OCI-LY1 (cell line): ENCODE results near the gene EHBP1L1.

Experiments
- H2AFZ ChIP-seq: fragments of 200-600 bp; sonication (generic), shearing (Covaris generic); 2 replicates; pipeline ENCODE4 v1.6.0; 2014; ENCODE audit warnings: antibody characterized with exemption, mild to moderate bottlenecking, low read length
- H3F3A ChIP-seq: fragments of 200-600 bp; sonication (generic), shearing (Covaris generic); 2 replicates; pipeline ENCODE4 v1.6.0; 2014; ENCODE audit warnings: mild to moderate bottlenecking, antibody characterized with exemption, low read length, moderate library complexity; ENCODE audit not compliant: insufficient read depth
- H3K27ac ChIP-seq: fragments of 200-600 bp; sonication (generic); 2 replicates; pipeline ENCODE4 v1.5.1; 2014; ENCODE audit warnings: low read length, mixed run types, mild to moderate bottlenecking, low read depth; ENCODE audit not compliant: poor library complexity, severe bottlenecking
- H3K27me3 ChIP-seq: fragments of 200-600 bp; sonication (generic); 2 replicates; pipeline ENCODE4 v1.6.0; 2014; ENCODE audit warnings: antibody characterized with exemption, mild to moderate bottlenecking, low read length, moderate library complexity; ENCODE audit not compliant: insufficient read depth
- H3K36me3 ChIP-seq: fragments of 200-600 bp; sonication (generic); 2 replicates; pipeline ENCODE4 v1.6.1; 2014; ENCODE audit warnings: mild to moderate bottlenecking, antibody characterized with exemption, low read length, moderate library complexity, mixed read lengths; ENCODE audit not compliant: insufficient read depth
- H3K4me1 ChIP-seq: fragments of 200-600 bp; sonication (generic); 2 replicates; pipeline ENCODE4 v1.5.1; 2014; ENCODE audit warnings: mild to moderate bottlenecking, low read length, moderate library complexity; ENCODE audit not compliant: insufficient read depth, severe bottlenecking
- H3K4me2 ChIP-seq: fragments of 200-600 bp; sonication (generic), shearing (Covaris generic); 2 replicates; pipeline ENCODE4 v1.6.1; 2014; ENCODE audit warnings: low read length
- H3K4me3 ChIP-seq: fragments of 200-600 bp; sonication (generic); 2 replicates; pipeline ENCODE4 v1.5.1; 2014; ENCODE audit warnings: low read length, low read depth, mild to moderate bottlenecking, mixed read lengths; ENCODE audit not compliant: poor library complexity, severe bottlenecking
- H3K79me2 ChIP-seq: fragments of 200-600 bp; shearing (Covaris generic); 2 replicates; pipeline ENCODE4 v1.6.1; 2016; ENCODE audit warnings: mixed run types, low read length, mixed read lengths; ENCODE audit not compliant: insufficient read depth
- H3K9ac ChIP-seq: fragments of 200-600 bp; sonication (generic), shearing (Covaris generic); 2 replicates; pipeline ENCODE4 v1.6.1; 2014; ENCODE audit warnings: mild to moderate bottlenecking, low read length, mixed read lengths
- H3K9me2 ChIP-seq: fragments of 200-600 bp; sonication (generic), shearing (Covaris generic); 2 replicates; pipeline ENCODE4 v1.6.1; 2014; ENCODE audit warnings: low read depth, mild to moderate bottlenecking, low read length, mixed read lengths
- H3K9me3 ChIP-seq: fragments of 200-600 bp; shearing (Covaris generic); 2 replicates; pipeline ENCODE4 v1.6.1; 2014; ENCODE audit warnings: low read length, mixed read lengths
- H4K20me1 ChIP-seq: fragments of 200-600 bp; sonication (generic), shearing (Covaris generic); 2 replicates; pipeline ENCODE4 v1.6.0; 2016; ENCODE audit warnings: mild to moderate bottlenecking, low read length; ENCODE audit not compliant: insufficient read depth
- CTCF ChIP-seq: fragments of 200-600 bp; sonication (generic), shearing (Covaris generic); IDR thresholded peaks from 2 replicates; pipeline ENCODE4 v1.5.1; 2017; ENCODE audit warnings: mild to moderate bottlenecking, antibody characterized with exemption, low read length, moderate library complexity, mixed read lengths
- EZH2 ChIP-seq: fragments of 200-600 bp; sonication (generic), shearing (Covaris generic); IDR thresholded peaks from 2 replicates; pipeline ENCODE4 v1.8.0; 2017; ENCODE audit warnings: borderline replicate concordance, mixed run types, mild to moderate bottlenecking, antibody characterized with exemption, low read length, moderate library complexity, mixed read lengths

The EHBP1L1 gene

GRCh38 chr11:65554842-65555430, 20.9 kb upstream of the EHBP1L1 start:
- no peak overlapping the region for H3K27ac ChIP-seq
- H3F3A ChIP-seq: no peaks in the 10 kb centered on the region
- peaks cover 31% of the 10 kb centered on the region for H3K4me1 ChIP-seq
- H3K36me3 ChIP-seq: no peaks in the 10 kb centered on the region
- no peak overlapping the region for H3K4me2 ChIP-seq
- H3K4me3 ChIP-seq: no peak overlapping the region
- no peaks in the 10 kb centered on the region for H4K20me1 ChIP-seq
- H3K79me2 ChIP-seq: no peaks in the 10 kb centered on the region
- no peaks in the 10 kb centered on the region for H3K9me2 ChIP-seq
- TF ChIP-seq EZH2 (no peak), CTCF (no peak)
- no peak overlapping the region for H3K9ac ChIP-seq
- H3K9me3 ChIP-seq: no peaks in the 10 kb centered on the region
- no peak overlapping the region for H2AFZ ChIP-seq
- peaks cover 11% of the 10 kb centered on the region; the same call in 1 of the 2 replicates for H3K27me3 ChIP-seq

- Histone ChIP-seq H4K20me1 (no peaks in the 10 kb centered on the region), H3K4me1 (peaks cover 30% of the 10 kb centered on the region), H3K27ac (no peak overlapping the region), H3K79me2 (no peaks in the 10 kb centered on the region), H2AFZ (no peak overlapping the region), H3K9me3 (no peaks in the 10 kb centered on the region), H3K9ac (no peak overlapping the region), H3K4me2 (no peak overlapping the region), H3K27me3 (peaks cover 11% of the 10 kb centered on the region; the same call in 1 of the 2 replicates), H3K4me3 (no peak overlapping the region), H3K9me2 (no peaks in the 10 kb centered on the region), H3K36me3 (no peaks in the 10 kb centered on the region), H3F3A (no peaks in the 10 kb centered on the region)
- TF ChIP-seq EZH2 (no peak), CTCF (no peak)
These were observed 20.1 kb upstream of the EHBP1L1 start for GRCh38 chr11:65555693-65556231.

GRCh38 chr11:65556470-65557279, 19.2 kb upstream of the EHBP1L1 start:
- no peaks in the 10 kb centered on the region for H3K79me2 ChIP-seq
- no peak overlapping the region for H2AFZ ChIP-seq
- H3F3A ChIP-seq: no peaks in the 10 kb centered on the region
- TF ChIP-seq EZH2 (no peak), CTCF (no peak)
- H3K4me2 ChIP-seq: no peak overlapping the region
- H3K4me3 ChIP-seq: no peak overlapping the region
- H3K9ac ChIP-seq: no peak overlapping the region
- H4K20me1 ChIP-seq: no peaks in the 10 kb centered on the region
- H3K27me3 ChIP-seq: peaks cover 11% of the 10 kb centered on the region; the same call in 1 of the 2 replicates
- H3K36me3 ChIP-seq: no peaks in the 10 kb centered on the region
- no peaks in the 10 kb centered on the region for H3K9me3 ChIP-seq
- H3K4me1 ChIP-seq: peaks cover 20% of the 10 kb centered on the region
- no peak overlapping the region for H3K27ac ChIP-seq
- no peaks in the 10 kb centered on the region for H3K9me2 ChIP-seq
